Right lung (tissue), 5 donors: ENCODE measurements around the gene BRAT1. TPM values are rescaled to one million over a fixed set of nuclear protein-coding genes. Genes with fewer than 3 reads are reported as not detected.
A peak's percentile ranks its signal among the peaks of the same experiment; 100 is the strongest.

Experiments
- DNase-seq, 2 donors: peaks; one replicate each; pipeline ENCODE4 v3.0.0-alpha.2; 2013
- polyA plus RNA-seq, 5 donors: library from polyadenylated mRNA; unstranded; fragments of 120-200 nt; gene quantifications; one replicate each; pipeline versions ENCODE4 v1.2.1 to v1.2.3, GENCODE V29; 2013; ENCODE audit warnings: inconsistent platforms in 1 of 5, low replicate concordance in 1 of 5; ENCODE audit not compliant: insufficient read length in 5 of 5, insufficient read depth in 1 of 5

Gene BRAT1
- polyA plus RNA-seq, 5 donors = 22.8 to 44.9 (median 29.2) TPM

- DNase-seq = peak; percentile 70 to 73
These were observed 57.6 kb downstream of the BRAT1 start for GRCh38 chr7:2497500-2498336.

GRCh38 chr7:2497065-2497464, 58.3 kb downstream of the BRAT1 start:
- no peak for DNase-seq

- no peak for DNase-seq
These were observed 58.9 kb downstream of the BRAT1 start for GRCh38 chr7:2496375-2496774.

DNA sequence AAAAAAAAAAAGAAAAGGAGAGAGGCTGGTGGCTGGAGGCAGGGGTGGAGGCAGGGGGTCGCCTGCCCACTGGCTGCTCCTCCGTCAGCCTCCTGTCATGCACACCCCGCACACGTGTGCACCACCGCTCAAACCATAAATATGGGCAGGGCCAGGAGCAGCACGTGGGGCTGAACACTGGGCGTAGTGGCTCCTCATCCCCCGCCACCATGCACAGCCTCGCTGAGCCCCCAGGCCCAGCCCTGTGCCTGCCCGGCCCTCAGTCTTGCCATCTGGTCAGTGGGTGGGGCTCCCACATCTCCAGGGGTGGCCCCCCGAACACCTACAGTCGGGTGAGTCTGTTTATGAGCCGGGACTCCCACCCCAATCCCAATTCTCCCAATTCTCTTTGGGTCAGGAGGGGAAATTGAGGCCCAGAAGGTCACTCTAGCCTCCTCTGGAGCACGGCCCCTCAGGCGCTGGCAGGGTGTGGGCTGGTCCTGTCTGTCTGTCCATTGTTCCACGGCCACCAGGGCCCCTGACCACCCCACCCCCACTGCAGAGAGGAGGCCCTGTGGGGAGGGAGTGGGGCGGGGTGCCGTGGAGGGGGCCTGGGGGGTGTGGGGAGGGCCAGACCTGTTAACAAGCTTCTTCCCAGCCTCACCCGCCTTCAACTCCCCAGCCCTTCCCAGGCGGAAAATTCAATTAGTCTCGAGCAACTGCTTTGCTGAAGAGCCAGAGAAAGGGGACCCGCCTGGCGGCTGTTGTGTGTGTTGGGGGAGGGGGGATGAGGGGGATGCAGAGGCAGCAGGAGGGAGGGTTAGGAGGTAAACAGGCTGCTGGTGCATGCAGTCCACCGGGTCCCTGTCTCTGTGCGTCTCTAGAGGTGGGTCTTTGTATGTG, 59.7 kb downstream of the BRAT1 start:
- DNase-seq = no peak

DNA sequence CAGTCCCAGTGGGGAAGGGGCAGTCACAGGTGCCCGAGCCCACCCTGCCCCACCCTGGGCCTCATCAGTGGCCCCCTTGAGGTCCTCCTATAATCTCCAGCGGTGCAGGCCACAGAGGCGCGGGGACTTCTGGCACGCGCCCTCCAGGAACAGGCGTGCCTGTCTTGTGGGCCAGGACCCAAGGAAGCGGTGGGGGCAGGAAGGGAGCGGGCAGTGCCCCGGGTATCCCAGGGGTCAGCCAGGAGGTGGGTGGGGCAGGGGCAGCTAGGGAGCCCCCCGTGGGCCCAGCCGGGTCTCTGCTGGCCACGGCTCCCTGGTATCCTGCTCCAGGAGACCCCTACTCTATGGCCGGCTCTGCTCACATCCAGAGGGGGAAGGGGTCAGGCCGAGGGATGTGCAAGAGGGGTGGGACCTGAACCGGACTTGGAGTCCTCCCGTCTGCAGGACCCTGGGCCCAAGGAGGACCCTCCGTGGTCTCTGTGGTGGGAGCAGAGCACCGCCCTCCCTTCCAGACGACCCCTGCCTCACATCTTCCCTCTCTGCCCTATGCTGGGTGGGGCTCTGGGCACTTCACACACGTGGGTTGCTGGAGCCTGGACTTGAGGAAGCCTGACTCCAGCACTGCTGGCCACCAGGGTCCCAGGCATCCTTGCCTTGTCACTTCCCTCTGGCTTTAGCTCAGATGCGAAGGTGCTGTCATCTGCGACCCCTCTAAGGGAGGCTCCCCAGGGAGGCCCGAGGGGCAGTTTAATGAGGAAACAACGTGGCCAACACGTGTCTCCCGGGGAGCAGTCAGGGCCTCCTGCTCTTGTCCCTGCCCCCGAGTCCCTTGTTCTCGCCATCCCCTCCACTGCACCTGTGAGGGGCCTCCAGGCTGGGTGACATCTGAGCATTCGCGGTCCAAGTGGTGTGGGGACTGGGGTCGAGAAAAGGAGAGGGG, 60.9 kb downstream of the BRAT1 start:
- no peak for DNase-seq

GRCh38 chr7:2493205-2494164, 61.8 kb downstream of the BRAT1 start:
- no peak for DNase-seq

- no peak for DNase-seq
These were observed 63.3 kb downstream of the BRAT1 start for GRCh38 chr7:2492038-2492437.

- no peak for DNase-seq
These were observed 65.1 kb downstream of the BRAT1 start for GRCh38 chr7:2490181-2490651.

- DNase-seq = no peak
These were observed 66.6 kb downstream of the BRAT1 start for GRCh38 chr7:2488681-2489080.

DNA sequence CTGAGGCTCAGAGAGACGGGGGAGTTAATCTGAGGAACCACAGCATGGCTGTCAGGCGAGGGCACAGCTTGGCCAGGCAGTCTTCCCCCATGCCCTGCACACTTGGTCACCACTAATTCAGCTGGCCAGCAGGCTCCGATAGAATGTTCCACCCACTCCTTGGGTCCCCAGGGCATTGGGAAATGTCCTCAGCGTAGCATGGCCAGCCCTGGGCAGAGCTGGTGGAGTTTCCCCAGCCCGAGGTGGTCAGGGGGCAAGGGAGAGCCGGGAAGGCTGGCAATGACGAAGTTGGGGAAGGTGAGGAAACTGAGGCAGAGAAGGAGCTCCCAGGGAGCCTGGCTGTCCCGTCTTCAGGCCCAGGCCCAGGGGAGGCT, 67.1 kb downstream of the BRAT1 start:
- DNase-seq = no peak

Other genes with a start within 250 kb of the BRAT1 start
- gene SNX8, start 241.1 kb downstream of the BRAT1 start, polyA plus RNA-seq = 10 to 100 TPM; 22.2 to 33.7 (median 24.6) TPM
- 100 to 1,000 TPM; 132 to 155 (median 144) TPM for gene EIF3B, start 200.7 kb downstream of the BRAT1 start, polyA plus RNA-seq
- gene CHST12, start 151.9 kb downstream of the BRAT1 start, polyA plus RNA-seq = 10 to 100 TPM in 4 of 5 donors, 1 to 10 TPM in 1; 9.9 to 22.2 (median 13.7) TPM
- gene GRIFIN, start 79.1 kb downstream of the BRAT1 start, polyA plus RNA-seq = under 1 TPM in 1 of 5 donors, not detected in 4; 0.37 TPM
- 10 to 100 TPM in 1 of 5 donors, 1 to 10 TPM in 4; 6.2 to 13.6 (median 9.3) TPM for gene LFNG, start 35.8 kb downstream of the BRAT1 start, polyA plus RNA-seq
- gene IQCE, start 3.5 kb upstream of the BRAT1 start, polyA plus RNA-seq = 10 to 100 TPM; 16.8 to 21.0 (median 17.0) TPM
- 100 to 1,000 TPM in 3 of 5 donors, 10 to 100 TPM in 2; 76.5 to 169 (median 109) TPM for gene TTYH3, start 76.5 kb upstream of the BRAT1 start, polyA plus RNA-seq
- under 1 TPM; 0.28 to 0.64 (median 0.38) TPM for gene AMZ1, start 132.7 kb upstream of the BRAT1 start, polyA plus RNA-seq